Measurements from ENCODE around the gene CST9L.

The CST9L gene

GRCh38 chr20:23568320-23568970 is at the start of gene CST9L:
TSS of gene CST9L (minus strand) at chr20:23568484. CDS start at chr20:23568450, 34 bp downstream.
- no peak for TF ChIP-seq CTCF (conservative IDR thresholded peaks at IDR 0.05; ENCODE audit: low read depth, low read length)
- DNase-seq (ENCODE audit: low read depth) = no peak
- no peak within 1 kb of the TSS for H3K4me3 ChIP-seq (ENCODE audit: low read length)

GRCh38 chr20:23614163-23614562 is 45.9 kb upstream of the CST9L start:
- no peak for DNase-seq (ENCODE audit: low read depth)
- no peak overlapping the region for H3K4me3 ChIP-seq (ENCODE audit: low read length)
- TF ChIP-seq CTCF (conservative IDR thresholded peaks at IDR 0.05; ENCODE audit: low read depth, low read length) = no peak

DNA sequence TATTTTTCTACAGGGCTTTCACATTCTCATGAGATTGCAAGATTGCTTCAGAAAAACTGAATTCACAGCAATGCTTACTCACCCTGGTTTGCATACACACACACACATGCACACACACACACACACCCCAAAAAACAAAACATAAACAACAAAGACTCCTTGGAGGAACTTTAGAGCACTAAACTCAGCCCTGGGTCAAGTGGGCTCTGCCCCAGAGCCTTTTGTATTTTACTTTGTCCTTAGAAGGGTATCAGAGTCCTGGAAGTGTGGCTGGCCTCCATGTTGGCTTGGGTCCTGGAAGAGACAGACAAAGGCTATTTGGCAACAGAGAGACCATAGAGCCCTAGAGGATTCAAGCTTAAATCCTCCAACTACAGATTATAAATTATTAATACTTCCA is 45.4 kb upstream of the CST9L start:
- H3K4me3 ChIP-seq (ENCODE audit: low read length) = no peak overlapping the region
- no peak for TF ChIP-seq CTCF (conservative IDR thresholded peaks at IDR 0.05; ENCODE audit: low read depth, low read length)
- DNase-seq (ENCODE audit: low read depth) = no peak

GRCh38 chr20:23612396-23612795 is 44.1 kb upstream of the CST9L start:
- TF ChIP-seq CTCF (conservative IDR thresholded peaks at IDR 0.05; ENCODE audit: low read depth, low read length) = no peak
- DNase-seq (ENCODE audit: low read depth) = no peak
- H3K4me3 ChIP-seq (ENCODE audit: low read length) = no peak overlapping the region

DNA sequence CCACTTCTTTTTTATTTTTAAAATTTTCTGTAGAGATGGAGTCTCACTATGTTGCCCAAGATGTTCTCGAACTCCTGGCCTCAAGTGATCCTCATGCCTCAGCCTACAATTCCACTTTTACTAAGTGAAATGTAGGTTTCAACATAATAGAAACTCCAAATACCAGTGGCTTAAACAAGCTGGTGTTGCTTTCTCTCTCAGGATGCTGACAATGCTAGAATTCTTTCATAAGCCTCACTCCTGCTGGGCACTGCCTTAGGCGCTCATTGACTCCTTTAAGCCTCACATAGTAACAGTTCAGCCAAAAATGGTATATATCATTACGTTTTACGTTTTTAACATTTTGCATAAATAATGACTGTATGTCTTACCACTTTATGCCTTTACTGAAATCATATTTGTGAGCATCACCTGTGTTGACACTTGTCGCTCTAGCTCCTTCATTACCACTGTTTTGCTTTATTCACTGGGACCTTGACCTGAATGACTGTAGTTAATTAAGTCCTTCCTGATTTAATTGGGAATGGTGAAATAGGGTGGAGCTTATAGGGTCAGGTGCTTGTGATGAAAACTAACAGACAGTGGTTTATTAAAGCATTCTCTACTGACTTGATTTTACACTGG is 41.3 kb upstream of the CST9L start:
- no peak overlapping the region for H3K4me3 ChIP-seq (ENCODE audit: low read length)
- no peak for TF ChIP-seq CTCF (conservative IDR thresholded peaks at IDR 0.05; ENCODE audit: low read depth, low read length)
- DNase-seq (ENCODE audit: low read depth) = no peak

DNA sequence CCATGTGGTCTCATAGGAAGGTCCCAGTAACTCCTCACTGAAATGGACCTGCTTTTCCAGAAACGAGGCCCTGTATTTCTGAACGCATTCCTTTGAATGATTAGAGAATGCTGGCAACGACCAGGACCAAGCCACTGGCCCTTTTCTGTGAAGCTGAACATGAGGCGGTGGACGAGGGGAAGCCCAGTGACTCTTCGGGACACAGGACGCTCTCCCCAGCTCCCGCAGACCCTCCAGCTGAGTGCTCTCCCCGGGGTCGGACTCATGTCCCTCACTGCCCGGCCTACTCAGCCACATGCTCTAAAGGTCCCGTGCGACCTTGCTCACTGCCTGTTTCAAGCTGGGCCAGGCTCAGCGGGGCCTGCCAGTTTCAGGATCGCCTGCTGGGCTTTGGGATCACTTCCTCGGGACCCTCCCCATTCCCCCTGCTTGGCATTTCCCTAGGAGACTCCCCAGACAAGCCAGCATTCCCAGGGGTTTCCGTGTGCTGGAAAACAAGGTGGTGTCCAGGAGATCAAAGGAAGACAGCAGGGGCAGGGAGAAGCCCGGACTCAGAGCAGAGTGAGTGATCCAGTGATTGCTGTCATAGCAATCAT is 40.1 kb upstream of the CST9L start:
- no peak overlapping the region for H3K4me3 ChIP-seq (ENCODE audit: low read length)
- DNase-seq (ENCODE audit: low read depth) = no peak
- TF ChIP-seq CTCF (conservative IDR thresholded peaks at IDR 0.05; ENCODE audit: low read depth, low read length) = no peak
